ENCODE results near the gene MGRN1. TPM values are rescaled to one million over a fixed set of nuclear protein-coding genes. Genes with fewer than 3 reads are reported as not detected.

MGRN1 gene
- total RNA-seq, 2 donors from 2014 or later, result 66.9 to 71.4 TPM

DNA sequence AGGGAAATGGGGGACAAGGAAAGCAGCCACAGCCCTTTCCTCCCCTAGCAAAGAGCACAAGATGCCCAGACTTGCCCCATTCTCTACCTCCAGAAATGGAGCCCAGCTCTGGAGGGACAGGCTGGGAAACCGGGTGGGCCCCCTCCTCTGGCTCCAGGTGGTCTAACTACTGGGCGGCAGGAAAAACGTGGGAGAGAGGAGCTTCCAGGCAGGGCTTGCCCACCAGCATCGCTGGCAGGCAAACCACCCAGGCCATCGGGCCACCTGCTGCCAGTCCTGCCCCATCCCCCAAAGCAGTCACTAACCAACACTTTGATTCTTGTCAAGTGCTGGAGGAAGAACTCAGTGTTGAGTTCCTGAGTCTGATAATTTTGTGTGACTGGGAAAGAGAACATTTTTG, 93.8 kb downstream of the MGRN1 start:
- H3K27ac ChIP-seq (ENCODE audit: low read depth, low read length), result no peak overlapping the region
- H3K27me3 Mint-ChIP-seq (ENCODE audit: insufficient read depth), result no peaks in the 10 kb centered on the region
- DNase-seq, result no peak
- H3K4me3 Mint-ChIP-seq, result no peak overlapping the region
- 66 to 73% methylated on average over 4 to 5 of the region's 5 CpGs for WGBS, 2 experiments (ENCODE audit: insufficient coverage in 1 of 2, insufficient read length in 1 of 2)
- no peaks in the 10 kb centered on the region for H3K27me3 ChIP-seq (ENCODE audit: control insufficient read depth, insufficient read depth, low read length, poor library complexity, severe bottlenecking)
- no peak overlapping the region for H3K27ac Mint-ChIP-seq
- peaks cover 4% of the 10 kb centered on the region for H3K4me1 Mint-ChIP-seq
- peaks cover 39% of the 10 kb centered on the region for H3K36me3 ChIP-seq (ENCODE audit: control insufficient read depth, insufficient read depth, low read length)
- H3K9me3 Mint-ChIP-seq, result no peaks in the 10 kb centered on the region
- TF ChIP-seq CTCF (conservative IDR thresholded peaks at IDR 0.05), result no peak
- no peaks in the 10 kb centered on the region for H3K9me3 ChIP-seq (ENCODE audit: control insufficient read depth, low read length)
- H3K4me1 ChIP-seq (ENCODE audit: control insufficient read depth, insufficient read depth, low read length), result no peaks in the 10 kb centered on the region
- no peak overlapping the region for H3K4me3 ChIP-seq (ENCODE audit: low read length)
- peaks cover 48% of the 10 kb centered on the region for H3K36me3 Mint-ChIP-seq (ENCODE audit: low read depth)
- no peak overlapping the region for H3K9ac ChIP-seq (ENCODE audit: extremely low read depth, low read length, poor library complexity, severe bottlenecking)

GRCh38 chr16:4723071-4723767, 98.6 kb downstream of the MGRN1 start:
- Histone ChIP-seq H3K9me3 (ENCODE audit: control insufficient read depth, low read length) (no peaks in the 10 kb centered on the region), H3K4me3 (ENCODE audit: low read length) (no peak overlapping the region), H3K27me3 (ENCODE audit: control insufficient read depth, insufficient read depth, low read length, poor library complexity, severe bottlenecking) (no peaks in the 10 kb centered on the region), H3K27ac (ENCODE audit: low read depth, low read length) (no peak overlapping the region), H3K36me3 (ENCODE audit: control insufficient read depth, insufficient read depth, low read length) (peaks cover 43% of the 10 kb centered on the region), H3K4me1 (ENCODE audit: control insufficient read depth, insufficient read depth, low read length) (no peaks in the 10 kb centered on the region), H3K9ac (ENCODE audit: extremely low read depth, low read length, poor library complexity, severe bottlenecking) (no peak overlapping the region)
- Mint-ChIP-seq H3K27ac (peak overlapping the region; percentile 5), H3K27me3 (ENCODE audit: insufficient read depth) (no peaks in the 10 kb centered on the region), H3K36me3 (ENCODE audit: low read depth) (peaks cover 37% of the 10 kb centered on the region), H3K4me1 (peaks cover 4% of the 10 kb centered on the region), H3K4me3 (no peak overlapping the region), H3K9me3 (no peaks in the 10 kb centered on the region)
- TF ChIP-seq CTCF (conservative IDR thresholded peaks at IDR 0.05), result no peak
- no peak for DNase-seq
- WGBS, 2 experiments (ENCODE audit: insufficient coverage in 1 of 2, insufficient read length in 1 of 2), result 90 to 95% methylated on average over 10 to 14 of the region's 14 CpGs

DNA sequence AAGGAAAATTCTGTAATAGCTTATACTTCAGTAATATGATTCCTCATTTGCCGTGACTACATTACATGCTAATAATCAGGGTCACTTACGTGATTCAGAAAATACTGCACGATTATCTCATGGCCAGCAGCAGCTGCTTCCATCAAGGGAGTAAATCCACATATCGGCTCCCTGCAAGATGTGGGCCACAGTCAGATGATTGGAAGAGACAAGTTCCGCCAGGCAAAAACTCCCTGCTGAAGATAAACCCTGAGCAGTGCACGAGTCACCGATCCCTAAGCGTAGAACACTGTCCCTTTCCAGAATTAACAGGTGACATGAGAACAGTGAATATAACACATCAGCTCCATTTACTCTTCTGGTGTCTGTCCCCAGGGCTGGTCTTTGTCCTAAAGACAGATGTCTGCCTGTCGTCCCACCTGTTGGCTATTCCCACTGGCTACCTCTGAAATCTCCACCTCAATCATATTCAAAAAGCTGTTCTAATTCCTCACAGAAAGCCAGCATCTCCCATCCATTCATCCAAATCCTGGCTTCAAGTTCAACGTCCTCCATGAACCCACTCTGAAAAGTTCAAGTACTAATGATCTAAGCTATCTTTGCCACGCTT, 100.1 kb downstream of the MGRN1 start:
- no peak for DNase-seq
- H3K4me1 Mint-ChIP-seq, result no peaks in the 10 kb centered on the region
- peaks cover 39% of the 10 kb centered on the region for H3K36me3 Mint-ChIP-seq (ENCODE audit: low read depth)
- H3K27me3 Mint-ChIP-seq (ENCODE audit: insufficient read depth), result no peaks in the 10 kb centered on the region
- Histone ChIP-seq H3K27me3 (ENCODE audit: control insufficient read depth, insufficient read depth, low read length, poor library complexity, severe bottlenecking) (no peaks in the 10 kb centered on the region), H3K27ac (ENCODE audit: low read depth, low read length) (no peak overlapping the region), H3K36me3 (ENCODE audit: control insufficient read depth, insufficient read depth, low read length) (peaks cover 50% of the 10 kb centered on the region), H3K4me3 (ENCODE audit: low read length) (no peak overlapping the region), H3K4me1 (ENCODE audit: control insufficient read depth, insufficient read depth, low read length) (no peaks in the 10 kb centered on the region), H3K9me3 (ENCODE audit: control insufficient read depth, low read length) (no peaks in the 10 kb centered on the region), H3K9ac (ENCODE audit: extremely low read depth, low read length, poor library complexity, severe bottlenecking) (no peak overlapping the region)
- H3K4me3 Mint-ChIP-seq, result no peak overlapping the region
- no peak for TF ChIP-seq CTCF (conservative IDR thresholded peaks at IDR 0.05)
- H3K27ac Mint-ChIP-seq, result no peak overlapping the region
- H3K9me3 Mint-ChIP-seq, result no peaks in the 10 kb centered on the region
- 92 to 97% methylated on average over 9 to 11 of the region's 11 CpGs for WGBS, 2 experiments (ENCODE audit: insufficient coverage in 1 of 2, insufficient read length in 1 of 2)
